Activated T-helper 17 cell treated with anti-CD3 and anti-CD28 coated beads, Interleukin-2, amount 50 U/mL, for 72 hours (primary cell): Measurements from ENCODE around the gene ATP2B2. TPM values are rescaled to one million over a fixed set of nuclear protein-coding genes. Genes with fewer than 3 reads are reported as not detected.

Source experiments
- ATAC-seq: fragments of 150-1000 bp; cut with Tn5 transposase; replicated peaks from 2 replicates; pipeline ENCODE4 v1.10.0; 2021; ENCODE audit warnings: mild to moderate bottlenecking, moderate library complexity
- H3K27ac Mint-ChIP-seq: one replicate; pipeline ENCODE4 v1.8.0; 2022; ENCODE audit warnings: mixed read lengths
- H3K27me3 Mint-ChIP-seq: one replicate; pipeline ENCODE4 v1.8.0; 2022; ENCODE audit warnings: mixed read lengths
- H3K36me3 Mint-ChIP-seq: one replicate; pipeline ENCODE4 v1.8.0; 2022; ENCODE audit warnings: low read depth, mild to moderate bottlenecking, mixed read lengths
- H3K4me1 Mint-ChIP-seq: one replicate; pipeline ENCODE4 v1.8.0; 2022; ENCODE audit warnings: mixed read lengths
- H3K4me3 Mint-ChIP-seq: one replicate; pipeline ENCODE4 v1.8.0; 2022; ENCODE audit warnings: mild to moderate bottlenecking, mixed read lengths
- H3K9me3 Mint-ChIP-seq: one replicate; pipeline ENCODE4 v1.8.0; 2022; ENCODE audit warnings: mixed read lengths
- total RNA-seq, 2 donors: library from RNA; stranded (reverse); gene quantifications; one replicate each; pipeline ENCODE4 v1.2.3, GENCODE V29; 2022

ATP2B2 gene
- total RNA-seq, 2 donors from 2014 or later = not detected

DNA sequence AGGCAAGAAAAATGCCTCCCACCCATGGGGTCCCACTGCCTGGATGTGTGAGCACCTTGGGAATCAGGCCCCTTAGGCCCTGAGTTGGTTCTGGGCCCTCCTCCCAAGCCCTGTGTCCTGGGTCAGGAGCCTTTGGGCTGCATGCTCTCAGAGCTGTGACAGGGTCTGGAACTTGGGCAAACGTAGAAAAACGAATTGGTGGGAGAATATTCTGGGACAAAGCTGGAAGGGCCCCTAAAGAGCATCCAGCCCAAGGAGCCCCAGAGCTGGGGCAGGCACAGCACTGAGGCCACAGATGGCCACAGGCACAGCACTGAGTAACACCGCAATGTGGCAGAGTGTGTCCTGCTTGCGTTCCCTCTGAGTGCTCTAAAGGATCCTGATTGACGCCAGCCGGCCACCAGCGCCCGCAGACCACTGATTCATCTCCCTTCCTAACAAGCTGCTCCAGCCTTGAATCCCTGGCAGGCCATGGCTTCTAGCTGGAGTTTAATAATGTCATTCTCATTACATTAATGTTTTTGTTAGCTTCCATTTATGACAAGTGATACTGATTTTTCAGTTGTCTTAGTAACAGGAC is 165.9 kb downstream of the ATP2B2 start:
- ATAC-seq = no peak
- H3K36me3 Mint-ChIP-seq = no peaks in the 10 kb centered on the region

DNA sequence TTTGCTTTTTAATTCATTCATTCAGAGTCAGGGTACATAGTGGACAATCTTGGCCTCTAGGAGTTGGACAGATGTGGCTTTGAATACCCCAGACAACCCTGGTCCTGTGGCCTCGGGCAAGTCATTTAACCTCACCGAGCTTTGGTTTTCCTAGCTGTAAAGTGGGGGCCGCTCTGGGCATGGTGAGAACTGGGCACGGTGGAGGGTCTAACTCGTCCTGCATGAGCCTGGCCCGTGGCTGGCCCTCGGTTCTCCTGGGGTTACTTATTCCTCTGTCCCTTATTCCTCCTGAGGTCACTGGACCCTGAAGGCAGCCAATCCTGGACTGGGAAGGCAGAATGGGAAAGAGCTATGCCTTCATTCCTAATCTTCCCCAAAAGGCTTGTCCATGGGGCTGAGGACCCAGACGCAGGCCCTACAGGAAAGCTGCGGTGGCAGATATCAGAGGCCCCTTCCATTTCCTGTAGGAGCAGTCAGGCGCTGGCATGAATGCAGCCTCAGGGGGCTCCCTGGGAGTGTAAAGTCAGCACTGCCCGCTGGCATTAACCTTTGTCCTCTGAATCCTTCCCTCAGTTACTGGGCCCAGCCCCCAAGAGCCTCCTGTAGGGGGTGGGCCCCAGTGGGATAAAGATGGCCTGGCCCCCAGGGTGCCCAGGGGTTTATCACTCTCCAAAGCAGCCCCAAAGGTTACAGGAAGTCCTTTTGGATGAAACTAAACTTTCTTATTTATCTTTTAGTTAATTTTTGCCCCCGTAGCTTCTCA is 166.6 kb downstream of the ATP2B2 start:
- ATAC-seq = no peak
- H3K27ac Mint-ChIP-seq = no peak overlapping the region
- no peak overlapping the region for H3K4me3 Mint-ChIP-seq
- H3K9me3 Mint-ChIP-seq = no peaks in the 10 kb centered on the region
- no peaks in the 10 kb centered on the region for H3K4me1 Mint-ChIP-seq
- H3K36me3 Mint-ChIP-seq = no peaks in the 10 kb centered on the region
- H3K27me3 Mint-ChIP-seq = no peaks in the 10 kb centered on the region

More for the DNA sequence above, 165.9 kb downstream of the ATP2B2 start:
- Mint-ChIP-seq H3K27ac (no peak overlapping the region), H3K9me3 (no peaks in the 10 kb centered on the region), H3K4me3 (no peak overlapping the region), H3K27me3 (no peaks in the 10 kb centered on the region), H3K4me1 (peaks cover 5% of the 10 kb centered on the region)

DNA sequence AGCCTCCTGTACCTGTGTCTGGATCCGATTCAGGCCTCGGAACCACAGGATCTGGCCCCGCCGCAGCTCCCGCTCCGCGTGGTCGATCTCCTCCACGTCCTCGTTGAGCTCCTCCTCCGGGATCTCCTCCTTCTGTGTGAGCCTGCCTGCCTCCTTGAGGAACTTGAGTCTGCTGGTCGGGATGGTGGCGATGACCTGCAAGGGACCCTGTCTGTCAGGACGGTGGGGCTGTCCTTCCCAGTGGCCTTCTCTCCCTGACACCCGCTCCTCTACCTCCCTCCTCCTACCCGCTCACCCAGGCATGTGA is 167.3 kb downstream of the ATP2B2 start:
- Mint-ChIP-seq H3K27ac (no peak overlapping the region), H3K4me1 (no peaks in the 10 kb centered on the region), H3K36me3 (no peaks in the 10 kb centered on the region), H3K9me3 (no peaks in the 10 kb centered on the region), H3K4me3 (no peak overlapping the region), H3K27me3 (no peaks in the 10 kb centered on the region)
- no peak for ATAC-seq

DNA sequence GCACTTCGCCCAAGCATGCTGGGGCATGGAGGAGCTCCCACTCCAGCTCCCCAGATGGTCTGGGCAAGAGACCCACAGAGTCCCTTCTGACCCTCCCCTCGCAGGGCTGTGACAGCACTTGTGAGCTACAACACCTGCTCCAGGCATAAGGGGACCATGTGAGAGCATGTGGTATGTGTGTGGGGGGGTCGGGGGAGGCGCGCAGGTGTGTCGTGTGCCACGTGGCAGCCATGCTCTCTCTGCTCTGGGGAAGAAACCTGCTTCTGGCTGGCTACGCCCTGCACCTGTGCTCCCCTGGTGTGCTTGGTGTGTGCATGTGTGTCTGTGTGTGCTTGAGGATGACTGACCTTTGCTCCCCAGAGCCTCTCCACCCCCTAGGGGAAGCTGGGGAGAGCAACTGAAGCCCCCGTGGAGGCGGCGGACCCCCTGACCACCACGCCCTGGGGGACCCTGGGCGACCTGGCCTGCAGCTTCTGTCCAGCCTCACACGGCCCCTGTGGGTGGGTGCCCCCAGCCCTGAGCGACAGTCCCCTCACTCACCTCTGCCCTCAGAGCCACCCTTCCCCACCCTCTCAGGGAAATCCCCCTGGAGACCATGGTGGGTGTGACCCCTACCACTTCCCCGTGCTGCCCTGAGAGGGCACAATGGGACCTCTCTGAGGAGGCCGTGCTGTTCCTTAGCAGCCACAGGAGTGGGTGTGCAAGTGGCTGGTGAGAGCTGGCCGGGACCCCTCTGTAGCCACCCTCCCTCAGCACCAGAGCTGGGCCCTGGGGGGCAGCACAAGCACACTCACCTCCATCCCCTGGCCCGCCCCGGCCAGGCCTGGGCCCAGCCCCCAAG is 167.8 kb downstream of the ATP2B2 start:
- Mint-ChIP-seq H3K27me3 (no peaks in the 10 kb centered on the region), H3K4me1 (no peaks in the 10 kb centered on the region), H3K36me3 (no peaks in the 10 kb centered on the region), H3K27ac (no peak overlapping the region), H3K9me3 (no peaks in the 10 kb centered on the region), H3K4me3 (no peak overlapping the region)
- ATAC-seq = no peak

DNA sequence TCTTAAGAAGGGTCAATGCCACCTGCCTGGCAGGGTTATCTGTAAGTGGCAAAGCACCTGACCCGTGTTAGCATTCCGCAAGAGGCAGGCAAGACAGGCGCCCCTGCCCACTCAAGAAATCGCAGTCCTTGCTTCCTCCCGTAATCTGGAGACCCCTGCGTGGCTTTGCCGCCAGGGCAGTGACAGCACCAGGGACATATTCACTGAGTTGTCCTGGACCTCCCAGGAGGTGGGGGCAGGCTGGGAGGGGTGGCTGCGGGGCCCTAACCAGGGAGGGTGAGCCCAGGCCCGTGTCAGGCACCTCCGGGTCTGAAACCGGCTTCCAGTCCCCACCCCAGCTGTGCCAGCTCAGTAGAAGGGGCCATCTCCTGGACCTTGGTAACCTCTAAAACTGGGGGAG is 168.6 kb downstream of the ATP2B2 start:
- H3K4me1 Mint-ChIP-seq = no peaks in the 10 kb centered on the region
- no peaks in the 10 kb centered on the region for H3K27me3 Mint-ChIP-seq
- H3K36me3 Mint-ChIP-seq = no peaks in the 10 kb centered on the region
- H3K4me3 Mint-ChIP-seq = no peak overlapping the region
- no peak for ATAC-seq
- no peak overlapping the region for H3K27ac Mint-ChIP-seq
- no peaks in the 10 kb centered on the region for H3K9me3 Mint-ChIP-seq

DNA sequence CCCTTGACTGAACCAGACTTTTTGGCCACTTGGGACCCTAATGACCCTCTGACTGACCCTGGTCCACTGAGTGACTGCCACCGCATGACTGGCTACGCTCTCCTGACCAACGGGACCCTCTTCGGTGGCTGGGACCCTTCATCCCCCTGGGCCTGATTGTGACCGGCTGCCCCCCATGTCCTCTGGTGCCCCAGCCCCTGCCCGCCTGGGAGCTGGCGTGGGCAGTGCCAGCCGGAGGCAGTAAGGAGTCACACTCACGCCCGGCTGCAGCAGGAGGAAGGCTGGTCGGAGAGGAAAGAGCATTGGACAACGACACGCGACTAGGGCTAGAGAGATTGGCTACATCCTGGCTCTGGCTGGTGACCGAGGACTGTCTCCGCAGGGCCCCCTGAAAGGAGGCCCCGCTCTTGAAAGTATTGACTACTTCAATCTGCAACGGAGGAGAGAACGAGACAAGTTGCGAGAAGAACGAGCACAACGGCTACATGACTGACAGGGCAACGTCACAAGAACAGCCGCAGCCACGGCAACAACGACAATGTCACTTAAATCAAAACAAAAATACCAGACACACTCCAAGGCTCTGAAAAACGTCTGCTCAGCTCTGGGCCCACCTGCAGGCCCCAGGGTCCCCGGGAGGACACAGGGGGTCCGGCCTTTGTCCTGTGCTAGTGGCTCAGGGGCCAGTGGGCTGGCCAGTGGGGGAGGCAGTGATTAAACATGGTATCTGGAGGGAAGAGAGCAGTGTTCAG is 169.3 kb downstream of the ATP2B2 start:
- Mint-ChIP-seq H3K27ac (no peak overlapping the region), H3K36me3 (no peaks in the 10 kb centered on the region), H3K4me1 (no peaks in the 10 kb centered on the region), H3K27me3 (peaks cover 4% of the 10 kb centered on the region), H3K9me3 (no peaks in the 10 kb centered on the region), H3K4me3 (no peak overlapping the region)
- ATAC-seq = no peak

DNA sequence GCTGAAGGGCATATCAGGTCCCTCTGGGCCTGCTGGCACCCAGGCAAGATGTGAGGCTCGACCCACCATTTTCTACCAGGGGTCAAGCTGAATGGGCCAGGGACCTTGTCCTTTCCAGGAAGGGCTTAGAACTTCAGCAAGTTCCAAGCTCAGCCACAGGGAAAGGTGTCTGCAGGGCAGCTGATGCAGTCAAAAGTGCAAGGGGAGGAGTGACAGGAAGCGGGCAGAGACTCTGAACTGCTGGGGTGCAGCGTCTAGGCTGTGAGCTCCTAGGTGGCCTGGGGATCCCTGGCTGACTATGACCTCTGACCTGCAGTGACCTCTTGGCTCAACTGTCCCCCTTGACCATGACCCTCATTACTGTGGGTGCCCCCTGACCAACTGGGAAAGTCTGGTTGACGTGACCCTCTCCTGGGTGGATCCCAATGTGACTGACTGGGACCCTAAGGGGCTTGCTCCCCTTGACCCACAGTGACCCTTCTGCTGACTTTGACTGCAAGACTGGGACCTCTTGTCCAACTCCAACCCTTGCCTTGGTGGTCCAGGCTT is 170.1 kb downstream of the ATP2B2 start:
- Mint-ChIP-seq H3K4me1 (no peaks in the 10 kb centered on the region), H3K27me3 (peaks cover 4% of the 10 kb centered on the region), H3K4me3 (no peak overlapping the region), H3K36me3 (no peaks in the 10 kb centered on the region), H3K9me3 (no peaks in the 10 kb centered on the region), H3K27ac (no peak overlapping the region)
- ATAC-seq = no peak

DNA sequence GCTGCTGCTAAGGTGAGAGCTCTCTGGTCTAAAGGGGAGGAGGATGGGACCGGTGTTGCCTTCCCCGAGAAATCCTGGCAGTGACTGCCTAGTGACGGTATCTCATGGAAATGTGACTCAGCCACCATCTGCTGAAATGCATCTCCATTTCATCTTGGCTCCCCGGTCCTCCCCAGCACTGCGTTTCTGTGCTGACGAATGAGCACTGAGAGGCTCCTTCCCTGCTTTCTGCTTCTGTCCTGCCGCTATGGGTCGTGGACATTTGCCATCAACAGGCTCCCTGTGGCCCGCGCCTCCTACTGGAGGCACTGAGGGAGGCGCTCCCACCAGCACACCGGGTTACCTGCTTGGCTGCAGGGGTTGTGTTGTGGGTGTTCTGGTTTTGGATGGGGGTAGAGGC is 170.9 kb downstream of the ATP2B2 start:
- Mint-ChIP-seq H3K27me3 (peaks cover 7% of the 10 kb centered on the region), H3K9me3 (no peaks in the 10 kb centered on the region), H3K27ac (no peak overlapping the region), H3K36me3 (no peaks in the 10 kb centered on the region), H3K4me1 (no peaks in the 10 kb centered on the region), H3K4me3 (no peak overlapping the region)
- ATAC-seq = no peak

DNA sequence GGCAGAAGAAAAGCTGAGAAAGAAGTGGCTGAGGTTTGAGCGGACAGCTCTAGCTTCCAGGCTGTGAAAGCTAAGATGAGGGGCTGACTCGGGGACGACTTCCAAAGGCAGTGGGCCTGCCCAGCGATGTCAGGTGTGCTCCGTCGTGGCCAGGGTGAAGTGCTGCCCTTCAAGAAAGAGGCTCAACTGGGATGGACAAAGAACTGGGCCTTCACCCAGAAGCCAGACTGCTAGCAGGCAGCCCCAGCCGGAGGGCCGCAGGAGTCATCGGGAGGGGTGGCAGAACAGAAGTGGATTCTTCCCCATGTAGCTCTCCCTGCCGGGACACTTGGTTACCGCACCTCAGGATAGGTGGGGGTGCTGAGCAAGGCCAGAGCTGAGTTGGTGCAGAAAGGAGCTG is 171.3 kb downstream of the ATP2B2 start:
- peaks cover 11% of the 10 kb centered on the region for H3K27me3 Mint-ChIP-seq
- no peak overlapping the region for H3K27ac Mint-ChIP-seq
- ATAC-seq = no peak
- no peaks in the 10 kb centered on the region for H3K9me3 Mint-ChIP-seq
- H3K4me3 Mint-ChIP-seq = no peak overlapping the region
- H3K4me1 Mint-ChIP-seq = no peaks in the 10 kb centered on the region
- no peaks in the 10 kb centered on the region for H3K36me3 Mint-ChIP-seq

DNA sequence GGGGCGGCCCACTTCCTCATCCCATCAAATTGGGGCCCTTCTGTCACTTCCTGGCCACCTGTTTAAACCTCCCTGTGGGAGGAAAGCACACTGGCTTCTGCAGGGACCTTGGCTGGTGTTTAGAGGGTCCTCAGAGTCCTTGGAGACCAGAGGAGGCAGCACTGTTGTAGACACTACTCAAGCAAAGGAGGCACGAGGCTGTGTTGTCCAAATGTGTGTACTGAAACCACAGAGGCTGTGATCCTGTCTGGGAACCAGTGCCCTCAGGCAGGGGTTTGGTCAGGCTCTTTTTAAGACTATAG is 172.1 kb downstream of the ATP2B2 start:
- Mint-ChIP-seq H3K4me1 (no peaks in the 10 kb centered on the region), H3K4me3 (no peak overlapping the region), H3K27ac (no peak overlapping the region), H3K27me3 (peaks cover 16% of the 10 kb centered on the region), H3K9me3 (no peaks in the 10 kb centered on the region), H3K36me3 (no peaks in the 10 kb centered on the region)
- ATAC-seq = no peak

DNA sequence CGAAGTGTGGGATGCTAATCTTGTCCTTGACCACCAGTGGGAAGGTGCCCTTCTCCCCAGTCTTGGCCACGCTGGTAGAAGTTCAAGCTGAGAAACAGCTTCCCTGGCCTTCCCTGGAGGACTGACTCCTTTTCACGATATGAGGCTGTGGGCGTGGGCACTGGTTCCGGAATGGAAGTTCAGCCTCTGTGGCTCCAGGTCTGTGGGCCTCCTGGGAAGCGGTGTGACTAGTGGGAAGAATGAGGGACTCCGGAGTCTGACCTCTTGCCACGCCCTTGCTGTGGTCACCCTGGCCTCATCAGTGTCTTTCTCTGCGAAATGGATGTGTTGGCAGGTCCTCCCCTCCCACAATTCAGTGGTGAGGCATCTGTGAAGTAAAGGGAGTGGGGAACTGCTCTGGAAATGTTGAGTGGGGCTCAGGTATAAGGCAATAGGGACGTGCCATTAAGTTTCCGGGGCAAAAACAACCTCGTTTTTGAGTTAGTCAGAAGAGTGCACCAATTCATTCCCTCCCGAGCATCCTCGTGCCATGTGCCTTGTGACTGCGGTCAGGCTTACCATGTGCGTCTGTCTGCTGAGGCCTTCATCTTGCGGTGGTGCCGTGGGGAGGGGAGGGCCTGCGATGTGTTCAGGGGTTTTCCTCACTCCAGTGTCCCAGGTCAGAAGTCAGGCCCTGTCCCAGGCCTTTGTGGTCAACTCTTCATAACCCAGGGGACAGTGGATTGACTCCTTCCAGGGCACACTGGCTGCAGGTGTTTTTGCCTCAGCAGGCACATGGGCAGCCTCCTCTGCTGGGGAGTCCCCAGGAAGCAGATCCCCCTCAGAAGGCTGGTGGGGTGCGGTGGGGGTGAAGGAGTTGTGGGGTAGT is 172.7 kb downstream of the ATP2B2 start:
- no peaks in the 10 kb centered on the region for H3K36me3 Mint-ChIP-seq
- ATAC-seq = no peak

DNA sequence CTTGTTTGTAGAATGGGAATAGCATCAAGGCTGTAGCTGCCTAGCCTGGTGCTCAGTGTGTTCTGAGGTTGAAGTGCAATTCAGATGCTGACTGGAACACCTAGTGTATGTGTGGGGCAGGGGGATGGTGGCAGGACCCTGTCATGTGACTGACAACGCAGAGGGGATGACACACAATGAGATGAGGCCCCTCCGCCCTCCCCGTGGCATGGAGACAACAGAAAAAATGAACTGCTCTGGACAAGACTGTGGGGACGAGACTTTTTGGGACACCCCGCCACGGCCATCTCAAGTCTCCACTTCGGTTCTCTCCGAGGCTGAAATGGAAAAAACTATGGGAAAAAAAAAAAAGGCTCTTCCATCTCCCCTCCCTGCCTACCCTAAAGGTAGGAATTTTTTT is 174.1 kb downstream of the ATP2B2 start:
- no peaks in the 10 kb centered on the region for H3K4me1 Mint-ChIP-seq
- H3K36me3 Mint-ChIP-seq = no peaks in the 10 kb centered on the region
- peaks cover 23% of the 10 kb centered on the region for H3K27me3 Mint-ChIP-seq
- no peak overlapping the region for H3K27ac Mint-ChIP-seq
- ATAC-seq = no peak
- H3K9me3 Mint-ChIP-seq = no peaks in the 10 kb centered on the region
- no peak overlapping the region for H3K4me3 Mint-ChIP-seq

More for the DNA sequence above, 172.7 kb downstream of the ATP2B2 start:
- Mint-ChIP-seq H3K27me3 (peaks cover 17% of the 10 kb centered on the region), H3K4me1 (no peaks in the 10 kb centered on the region), H3K27ac (no peak overlapping the region), H3K9me3 (no peaks in the 10 kb centered on the region), H3K4me3 (no peak overlapping the region)

DNA sequence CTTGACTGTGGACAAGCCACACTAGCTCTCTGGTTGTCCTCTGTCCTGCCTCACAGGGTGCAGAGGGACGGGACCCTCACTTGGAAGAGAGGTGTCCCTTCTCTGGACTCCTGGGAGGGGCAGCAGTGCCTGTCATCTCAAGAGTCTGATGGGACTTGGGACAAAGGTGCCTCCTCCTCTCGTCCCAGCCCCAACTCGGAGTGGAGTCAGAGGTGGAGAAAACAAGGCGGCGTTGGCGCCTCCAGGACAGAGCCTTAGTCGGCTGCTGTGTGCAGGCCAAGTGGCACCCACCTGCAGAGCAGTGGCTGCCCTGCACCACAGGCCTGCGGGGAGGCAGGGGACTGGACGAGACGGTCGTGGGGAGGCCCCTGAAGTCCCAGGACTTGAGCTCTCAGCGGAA is 175.1 kb downstream of the ATP2B2 start:
- no peak overlapping the region for H3K4me3 Mint-ChIP-seq
- ATAC-seq = peak; percentile 11
- no peak overlapping the region for H3K27ac Mint-ChIP-seq
- H3K27me3 Mint-ChIP-seq = peaks cover 23% of the 10 kb centered on the region
- no peaks in the 10 kb centered on the region for H3K4me1 Mint-ChIP-seq
- no peaks in the 10 kb centered on the region for H3K9me3 Mint-ChIP-seq
- H3K36me3 Mint-ChIP-seq = no peaks in the 10 kb centered on the region
